ENCODE measurements around the gene SRRT.

DNA sequence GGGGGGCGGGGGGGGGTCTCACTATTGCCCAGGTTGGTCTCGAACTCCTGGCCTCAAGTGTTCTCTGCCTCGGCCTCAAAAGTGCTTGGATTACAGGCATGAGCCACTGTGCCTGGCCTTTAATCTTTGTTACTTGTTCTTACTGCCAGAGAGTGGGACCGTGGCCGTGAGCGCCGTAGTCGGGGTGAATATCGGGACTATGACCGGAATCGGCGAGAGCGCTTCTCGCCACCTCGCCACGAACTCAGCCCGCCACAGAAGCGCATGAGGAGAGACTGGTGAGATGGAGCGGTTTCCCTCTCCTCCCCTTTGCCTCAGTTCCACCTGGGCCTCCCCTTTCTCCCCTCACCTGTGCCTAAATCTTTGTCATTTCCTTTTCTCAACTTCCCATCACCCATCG is 6.2 kb downstream of the SRRT start:
- TF ChIP-seq, protein P1, sequence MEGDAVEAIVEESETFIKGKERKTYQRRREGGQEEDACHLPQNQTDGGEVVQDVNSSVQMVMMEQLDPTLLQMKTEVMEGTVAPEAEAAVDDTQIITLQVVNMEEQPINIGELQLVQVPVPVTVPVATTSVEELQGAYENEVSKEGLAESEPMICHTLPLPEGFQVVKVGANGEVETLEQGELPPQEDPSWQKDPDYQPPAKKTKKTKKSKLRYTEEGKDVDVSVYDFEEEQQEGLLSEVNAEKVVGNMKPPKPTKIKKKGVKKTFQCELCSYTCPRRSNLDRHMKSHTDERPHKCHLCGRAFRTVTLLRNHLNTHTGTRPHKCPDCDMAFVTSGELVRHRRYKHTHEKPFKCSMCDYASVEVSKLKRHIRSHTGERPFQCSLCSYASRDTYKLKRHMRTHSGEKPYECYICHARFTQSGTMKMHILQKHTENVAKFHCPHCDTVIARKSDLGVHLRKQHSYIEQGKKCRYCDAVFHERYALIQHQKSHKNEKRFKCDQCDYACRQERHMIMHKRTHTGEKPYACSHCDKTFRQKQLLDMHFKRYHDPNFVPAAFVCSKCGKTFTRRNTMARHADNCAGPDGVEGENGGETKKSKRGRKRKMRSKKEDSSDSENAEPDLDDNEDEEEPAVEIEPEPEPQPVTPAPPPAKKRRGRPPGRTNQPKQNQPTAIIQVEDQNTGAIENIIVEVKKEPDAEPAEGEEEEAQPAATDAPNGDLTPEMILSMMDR (IDR thresholded peaks at IDR 0.05; ENCODE audit: low read depth, low read length, missing input control), result no peak
- TF ChIP-seq TAF1 (conservative IDR thresholded peaks at IDR 0.05) (no peak), SP1 (IDR thresholded peaks at IDR 0.05) (no peak), RXRA (IDR thresholded peaks at IDR 0.05) (no peak)
- TF ChIP-seq, protein P2, sequence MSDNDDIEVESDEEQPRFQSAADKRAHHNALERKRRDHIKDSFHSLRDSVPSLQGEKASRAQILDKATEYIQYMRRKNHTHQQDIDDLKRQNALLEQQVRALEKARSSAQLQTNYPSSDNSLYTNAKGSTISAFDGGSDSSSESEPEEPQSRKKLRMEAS (IDR thresholded peaks at IDR 0.05), result no peak
- TF ChIP-seq, protein P3, sequence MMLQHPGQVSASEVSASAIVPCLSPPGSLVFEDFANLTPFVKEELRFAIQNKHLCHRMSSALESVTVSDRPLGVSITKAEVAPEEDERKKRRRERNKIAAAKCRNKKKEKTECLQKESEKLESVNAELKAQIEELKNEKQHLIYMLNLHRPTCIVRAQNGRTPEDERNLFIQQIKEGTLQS (IDR thresholded peaks at IDR 0.05), result no peak
- TF ChIP-seq, protein P4, sequence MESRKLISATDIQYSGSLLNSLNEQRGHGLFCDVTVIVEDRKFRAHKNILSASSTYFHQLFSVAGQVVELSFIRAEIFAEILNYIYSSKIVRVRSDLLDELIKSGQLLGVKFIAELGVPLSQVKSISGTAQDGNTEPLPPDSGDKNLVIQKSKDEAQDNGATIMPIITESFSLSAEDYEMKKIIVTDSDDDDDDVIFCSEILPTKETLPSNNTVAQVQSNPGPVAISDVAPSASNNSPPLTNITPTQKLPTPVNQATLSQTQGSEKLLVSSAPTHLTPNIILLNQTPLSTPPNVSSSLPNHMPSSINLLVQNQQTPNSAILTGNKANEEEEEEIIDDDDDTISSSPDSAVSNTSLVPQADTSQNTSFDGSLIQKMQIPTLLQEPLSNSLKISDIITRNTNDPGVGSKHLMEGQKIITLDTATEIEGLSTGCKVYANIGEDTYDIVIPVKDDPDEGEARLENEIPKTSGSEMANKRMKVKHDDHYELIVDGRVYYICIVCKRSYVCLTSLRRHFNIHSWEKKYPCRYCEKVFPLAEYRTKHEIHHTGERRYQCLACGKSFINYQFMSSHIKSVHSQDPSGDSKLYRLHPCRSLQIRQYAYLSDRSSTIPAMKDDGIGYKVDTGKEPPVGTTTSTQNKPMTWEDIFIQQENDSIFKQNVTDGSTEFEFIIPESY (IDR thresholded peaks at IDR 0.05), result no peak

Data from liver (tissue), 3 donors.